Measurements from ENCODE around the gene KRT79.
A peak's percentile ranks its signal among the peaks of the same experiment; 100 is the strongest.

The KRT79 gene

DNA sequence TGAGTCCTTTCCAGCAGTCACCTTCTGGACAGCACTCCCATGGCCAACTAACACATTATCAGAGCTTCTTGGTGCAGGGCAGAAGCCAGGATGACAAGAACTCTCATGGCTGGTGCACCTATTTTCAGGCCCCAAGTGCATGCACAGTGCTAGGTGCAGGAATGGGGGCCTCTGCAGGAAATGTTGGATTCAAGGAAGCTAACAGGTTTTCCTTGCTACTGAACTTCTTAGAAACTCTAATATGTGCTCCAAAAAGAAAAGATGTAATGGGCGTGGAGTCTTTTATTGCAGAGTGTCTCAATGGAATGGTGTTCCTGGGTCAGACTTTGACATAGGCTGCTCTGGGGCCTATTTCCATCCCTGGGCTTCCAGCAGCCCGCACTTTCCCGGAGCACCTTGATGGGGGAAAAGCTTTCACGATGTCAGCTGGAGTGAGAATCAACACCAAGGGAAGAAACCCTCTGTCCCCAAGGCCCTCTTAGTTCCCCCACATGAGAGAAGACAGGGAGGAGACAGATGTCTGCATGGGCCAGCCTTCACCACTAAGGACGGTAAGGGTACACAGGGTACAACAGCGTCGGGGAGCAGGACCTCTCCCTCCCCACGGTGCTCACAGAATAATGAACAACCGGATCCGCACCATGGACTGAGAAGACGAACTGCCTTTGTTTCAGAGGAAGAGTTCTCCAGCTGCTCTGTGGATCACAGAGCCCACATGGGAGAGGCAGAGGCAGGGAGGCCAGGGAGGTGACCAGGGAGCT lies 45.1 kb downstream of the KRT79 start:
- DNase-seq: no peak

DNA sequence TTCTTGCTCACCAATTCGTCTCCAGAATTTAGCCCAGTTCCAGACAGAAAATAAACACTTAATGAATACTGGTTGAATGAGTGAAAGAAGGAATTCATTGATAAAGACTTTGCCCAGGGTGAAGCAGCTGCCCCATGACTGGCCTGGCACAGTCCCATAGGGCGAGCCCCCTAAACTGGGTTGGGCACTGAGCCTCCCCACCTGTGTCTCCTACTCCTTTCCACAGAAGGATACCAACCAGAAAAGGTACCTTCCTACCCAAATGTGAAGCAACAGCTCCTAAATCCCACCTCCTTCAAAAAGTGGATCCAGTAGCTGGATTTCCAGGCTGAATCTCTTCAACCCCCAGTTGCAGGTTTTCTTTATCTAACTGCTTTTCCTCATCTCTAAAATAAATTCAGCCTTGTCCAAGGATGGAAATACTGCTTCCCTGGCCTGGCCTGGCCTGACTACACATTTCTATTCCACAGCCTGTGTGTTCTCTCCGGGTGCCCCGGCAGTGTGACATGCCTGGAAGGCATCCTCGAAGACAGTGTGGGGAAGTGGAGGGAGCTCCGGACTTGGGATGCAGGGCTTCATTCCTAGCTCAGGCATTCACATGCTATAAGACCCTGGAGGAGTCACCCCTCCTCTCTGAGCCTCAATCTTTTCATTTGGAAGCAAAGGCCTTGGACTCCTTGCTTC lies 45.8 kb downstream of the KRT79 start:
- DNase-seq: no peak

DNA sequence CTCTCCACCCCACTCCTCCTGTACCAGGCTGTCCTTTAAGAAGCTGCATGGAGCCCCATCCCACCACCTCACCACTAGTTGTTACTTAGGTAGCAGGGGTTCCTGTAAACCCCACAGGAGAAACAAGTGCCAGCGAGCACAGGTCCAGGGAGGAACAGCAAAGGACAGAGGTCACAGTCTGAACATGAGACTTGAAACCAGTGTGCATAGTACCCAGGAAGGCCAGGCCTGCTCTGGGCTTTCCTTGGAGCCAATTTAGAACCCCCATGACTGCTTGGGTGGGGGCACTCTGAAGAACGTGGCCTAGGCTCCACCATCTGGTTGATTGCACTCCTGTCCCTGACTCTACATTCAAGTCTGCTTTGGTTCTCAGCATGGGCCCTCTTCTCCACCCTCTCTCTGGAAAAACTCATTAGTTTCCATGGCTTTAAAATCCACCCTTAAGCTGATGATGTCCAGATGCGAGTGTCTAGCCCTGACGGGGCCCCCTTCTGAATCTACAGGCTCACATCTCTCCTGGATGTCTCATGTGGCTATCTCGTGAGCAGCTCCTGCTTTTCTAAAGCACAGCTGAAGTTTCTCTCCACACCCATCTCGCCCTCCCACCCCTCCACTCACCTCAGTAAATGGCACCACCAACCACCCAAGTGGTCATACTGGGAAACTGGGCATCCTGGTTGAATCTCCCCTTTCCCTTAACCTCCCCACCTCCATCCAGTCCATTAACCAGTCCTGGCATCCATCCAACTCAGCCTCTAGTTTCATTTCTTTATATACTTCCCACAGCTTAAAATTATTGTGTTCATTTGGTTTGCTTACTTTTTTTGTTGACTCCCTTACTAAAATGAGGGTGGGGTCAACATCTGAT lies 46.6 kb downstream of the KRT79 start:
- DNase-seq: peak; percentile 44

DNA sequence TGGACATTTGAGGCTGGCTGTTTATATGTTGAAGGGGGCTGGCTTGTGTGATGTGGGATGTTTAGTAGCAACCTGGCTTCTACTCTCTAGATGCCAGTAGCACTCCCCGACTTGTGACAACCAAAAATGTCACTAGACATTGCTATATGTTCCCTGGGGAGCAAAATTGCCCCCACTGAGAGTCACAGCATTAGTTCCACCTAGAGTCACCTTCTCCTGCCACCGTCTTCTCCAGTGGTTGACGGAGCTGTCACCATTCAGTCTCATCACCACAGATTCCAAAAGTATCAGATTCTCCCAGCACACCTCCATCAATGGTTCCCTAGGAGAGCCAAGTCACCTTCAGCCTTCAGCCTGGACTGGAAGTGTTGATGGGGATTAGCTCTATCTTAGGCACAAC lies 49.2 kb downstream of the KRT79 start:
- no peak for DNase-seq

DNA sequence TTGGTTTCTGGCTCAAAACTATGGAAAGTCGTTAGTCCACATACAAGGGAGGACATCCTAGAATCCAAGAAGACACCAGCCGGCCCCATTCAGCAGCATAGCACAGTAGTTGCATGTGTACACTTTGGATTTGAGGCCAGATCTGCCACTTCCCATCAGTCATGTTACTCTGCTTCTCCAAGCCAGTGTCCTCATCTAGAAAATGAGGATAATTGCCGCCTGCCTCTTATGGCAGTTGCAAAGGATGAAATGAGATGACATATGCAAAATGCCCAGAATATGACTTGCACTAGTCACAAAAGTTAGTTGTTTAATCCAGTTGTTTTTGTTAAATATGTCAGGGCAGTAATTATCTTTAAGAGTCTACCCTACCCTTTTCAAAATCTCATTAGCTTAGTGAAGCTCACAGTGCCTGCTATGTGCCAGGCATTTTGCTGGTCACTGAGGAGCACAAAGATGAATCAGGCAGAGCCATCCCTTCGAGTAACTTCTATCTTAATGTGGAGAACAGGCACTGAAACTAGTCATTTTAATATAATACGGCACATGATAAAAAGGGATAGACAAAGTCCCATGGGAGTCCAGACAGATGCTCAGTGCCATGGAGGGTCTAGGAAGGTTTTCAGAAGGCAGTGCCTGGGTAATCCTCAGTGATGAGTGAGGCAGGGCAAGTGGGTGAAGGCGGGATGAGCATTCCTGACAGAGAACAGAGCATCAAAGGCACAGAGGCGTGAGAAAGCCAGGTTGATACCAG lies 50.4 kb downstream of the KRT79 start:
- DNase-seq: no peak

DNA sequence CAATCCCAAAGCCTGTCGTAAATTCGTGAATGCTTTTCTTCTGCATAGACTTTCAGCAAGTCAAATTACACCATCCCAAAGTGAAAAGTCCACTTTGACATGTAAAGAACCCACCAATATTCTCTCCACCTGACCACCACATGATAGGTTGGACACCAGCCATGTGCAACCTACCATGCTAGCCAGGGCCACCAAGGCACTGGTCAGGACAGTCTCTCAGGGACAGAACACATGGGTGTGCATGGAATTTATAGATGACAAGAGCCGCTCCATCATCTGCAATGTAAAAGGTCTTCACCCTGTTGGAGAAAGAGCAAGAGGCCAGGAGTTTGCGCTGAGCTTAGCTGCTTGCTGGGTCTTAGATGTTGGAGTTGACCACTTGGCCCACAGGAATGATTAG lies 51.6 kb downstream of the KRT79 start:
- DNase-seq: no peak

DNA sequence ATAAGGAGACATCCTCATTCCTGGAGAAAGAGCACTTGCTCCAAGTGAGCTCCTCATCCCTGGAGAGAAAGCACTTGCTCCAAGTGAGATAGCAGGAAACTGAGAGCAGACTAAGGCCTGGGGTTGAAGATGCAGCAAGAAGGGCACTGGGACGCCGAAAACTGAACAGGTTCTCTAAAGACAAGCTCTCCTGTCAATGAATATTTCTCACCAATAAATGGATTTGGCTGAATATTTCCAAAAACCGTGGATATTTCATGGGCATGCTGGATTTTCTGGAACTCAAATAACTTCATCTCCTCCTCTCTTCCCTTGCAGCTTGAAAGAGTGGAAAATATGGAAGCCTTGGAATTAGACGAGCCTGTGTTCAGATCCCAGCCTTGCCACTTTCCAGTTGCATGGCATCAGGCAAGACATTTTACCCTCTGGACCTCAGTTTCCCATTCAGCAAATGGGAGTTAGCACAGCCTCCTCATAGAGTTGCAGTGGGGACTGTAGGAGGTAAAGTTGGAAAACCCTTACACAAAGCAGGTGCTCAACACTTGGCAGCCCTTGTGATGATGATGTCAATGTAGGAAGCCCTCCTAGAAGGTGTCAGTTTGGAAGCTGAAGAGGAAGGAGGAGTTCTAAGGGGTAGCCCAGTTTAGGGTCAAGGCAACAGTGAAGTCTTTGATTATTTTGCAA lies 52.6 kb downstream of the KRT79 start:
- no peak for DNase-seq

DNA sequence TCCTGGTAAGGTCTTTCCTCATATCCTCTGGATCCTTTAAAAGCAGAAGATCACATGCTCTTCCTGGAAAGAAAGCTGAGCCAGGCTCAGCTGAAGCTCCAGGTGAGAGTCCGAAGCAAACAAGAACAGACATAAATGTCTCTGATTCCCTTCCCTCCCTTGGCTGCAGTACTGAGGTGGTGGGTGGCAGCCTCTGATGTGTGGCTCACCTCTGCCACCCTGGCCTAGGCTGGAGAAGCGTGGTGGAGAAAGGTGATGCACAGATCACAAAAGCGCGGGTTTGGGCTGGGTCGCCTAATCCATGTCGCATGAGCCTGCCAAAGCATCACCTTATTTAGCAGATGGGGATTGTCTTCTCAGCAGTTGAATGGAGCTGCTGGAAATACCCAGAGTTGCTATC lies 54.2 kb downstream of the KRT79 start:
- DNase-seq: no peak

DNA sequence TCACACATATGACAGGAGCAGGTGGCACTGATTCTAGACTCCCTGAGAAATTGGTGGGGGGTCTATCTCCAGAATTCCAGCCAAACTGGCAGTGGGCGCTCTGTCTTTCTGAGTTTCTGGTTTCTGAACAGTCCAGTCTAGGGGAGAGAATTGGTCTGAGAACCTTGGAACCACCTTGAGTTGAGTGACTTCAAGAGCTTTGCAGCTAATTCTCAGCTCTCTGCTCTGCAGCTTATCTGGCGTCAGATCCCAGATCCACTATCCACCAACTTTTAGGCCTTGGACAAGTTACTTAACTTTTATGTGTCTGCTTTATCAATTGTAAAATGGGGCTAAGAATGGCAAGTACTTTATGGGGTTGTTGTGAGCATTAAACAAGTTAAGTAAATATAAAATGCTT lies 55.3 kb downstream of the KRT79 start:
- no peak for DNase-seq

DNA sequence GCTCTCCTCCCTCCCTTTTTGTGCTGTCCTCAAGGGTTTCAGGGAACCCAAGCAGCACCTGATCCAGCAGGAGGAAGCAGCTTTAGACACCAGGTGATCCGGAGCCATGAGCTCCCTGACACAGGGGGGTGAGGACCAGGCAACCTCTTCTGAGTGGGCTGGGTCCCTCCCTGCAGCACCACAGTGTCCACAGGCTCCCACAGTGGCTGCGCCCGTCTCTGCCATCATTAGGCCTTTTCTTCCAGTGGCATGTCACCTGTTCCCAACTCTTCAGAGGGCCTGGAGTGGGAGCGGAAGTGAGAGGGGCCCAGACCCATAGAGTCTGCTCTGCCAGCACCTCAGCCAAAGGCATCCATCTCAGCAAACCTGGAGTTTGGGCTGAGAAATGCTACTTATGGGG lies 56.5 kb downstream of the KRT79 start:
- DNase-seq: no peak

DNA sequence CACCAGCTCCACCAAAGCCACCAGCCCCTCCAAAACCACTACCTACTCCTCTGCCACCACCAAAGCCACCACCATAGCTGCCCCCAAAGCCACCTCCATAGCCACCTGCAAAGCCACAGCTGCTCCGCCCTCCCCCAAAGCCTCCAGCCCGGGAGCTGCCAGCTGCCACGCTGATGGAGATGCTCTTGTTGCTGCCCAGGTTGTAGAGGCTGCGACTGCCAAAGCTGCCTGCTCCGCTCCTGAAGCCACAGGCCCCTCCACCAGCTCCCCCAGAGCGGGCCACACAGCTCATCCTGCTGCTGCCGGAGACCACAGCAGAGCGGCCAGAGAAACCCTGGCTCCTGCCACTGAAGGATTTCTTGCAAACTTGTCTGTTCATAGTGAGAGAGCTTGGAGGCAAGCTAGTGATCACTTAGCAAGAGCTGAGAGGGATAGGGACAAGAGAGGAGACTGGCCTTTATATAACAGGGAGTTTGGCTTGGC lies 57.2 kb downstream of the KRT79 start, which contains the start of gene KRT76:
Gene KRT76 (minus strand): TSS at position 433 of the 483 bp plus-strand sequence. CDS start 54 bp downstream, at position 379.
- DNase-seq: no peak

DNA sequence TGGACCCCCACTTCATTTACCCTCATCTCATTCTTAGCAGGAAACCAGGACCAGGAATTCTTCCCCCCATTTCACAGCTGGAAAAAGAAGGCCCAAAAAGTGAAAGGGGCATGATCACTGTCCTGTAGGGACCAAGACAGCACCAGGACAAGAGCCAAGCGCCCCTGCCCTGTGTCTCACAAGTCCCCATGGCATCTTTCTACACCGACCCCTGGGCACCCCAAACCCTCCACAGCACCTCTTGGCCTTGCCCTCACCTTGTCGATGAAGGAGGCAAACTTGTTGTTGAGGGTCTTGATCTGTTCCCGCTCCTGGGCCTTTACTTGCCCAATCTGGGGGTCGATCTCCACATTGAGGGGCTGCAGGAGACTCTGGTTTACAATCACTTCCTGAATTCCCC lies 57.7 kb downstream of the KRT79 start:
- no peak for DNase-seq

DNA sequence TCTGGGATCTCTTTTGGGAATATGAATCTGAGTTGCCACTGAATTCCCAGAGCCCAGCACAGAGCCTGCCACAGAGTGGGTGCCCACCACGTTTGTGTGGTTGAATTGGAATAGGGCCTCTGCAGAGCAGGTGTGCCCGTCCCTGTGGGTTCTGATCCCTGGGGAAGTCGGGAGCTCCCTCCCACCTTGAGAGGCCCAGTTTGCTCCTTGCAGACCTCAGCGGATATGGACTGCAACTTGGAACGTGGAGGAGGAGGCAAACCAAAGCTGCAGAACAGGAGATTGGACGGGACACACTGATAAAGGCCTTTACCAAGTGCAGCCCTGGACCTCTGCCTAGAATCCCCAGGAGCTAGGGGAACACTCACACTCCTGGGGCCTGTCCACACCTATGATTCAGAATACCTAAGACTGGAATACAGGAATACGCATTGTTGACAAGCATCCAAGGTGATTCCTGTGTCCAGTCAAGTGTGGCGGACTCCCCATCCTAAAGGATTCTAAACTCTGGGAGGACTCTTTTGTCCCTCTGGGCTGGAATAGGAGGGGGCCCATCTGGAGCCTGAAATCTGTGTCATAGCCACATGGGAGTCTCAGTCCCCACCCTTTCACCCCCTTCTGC lies 59.4 kb downstream of the KRT79 start:
- no peak for DNase-seq

DNA sequence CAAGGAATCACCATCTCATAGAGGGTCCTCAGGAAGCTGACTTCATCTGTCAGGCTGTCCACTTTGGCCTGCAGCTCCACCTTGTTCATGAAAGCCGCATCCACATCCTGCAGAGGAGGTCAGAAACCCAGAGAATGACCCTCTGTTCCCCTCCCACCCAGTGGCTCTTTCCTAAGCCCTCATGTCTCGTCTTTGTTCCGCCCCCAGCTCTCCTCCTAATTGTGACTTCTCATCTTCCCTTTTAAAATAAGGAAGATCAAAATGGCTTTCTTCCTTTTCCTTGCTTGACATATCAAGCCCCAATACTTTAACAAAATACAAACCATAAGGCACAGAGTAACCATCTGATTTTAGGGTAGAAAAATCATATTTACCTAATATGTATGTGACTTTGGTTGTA lies 61.3 kb downstream of the KRT79 start:
- DNase-seq: no peak

DNA sequence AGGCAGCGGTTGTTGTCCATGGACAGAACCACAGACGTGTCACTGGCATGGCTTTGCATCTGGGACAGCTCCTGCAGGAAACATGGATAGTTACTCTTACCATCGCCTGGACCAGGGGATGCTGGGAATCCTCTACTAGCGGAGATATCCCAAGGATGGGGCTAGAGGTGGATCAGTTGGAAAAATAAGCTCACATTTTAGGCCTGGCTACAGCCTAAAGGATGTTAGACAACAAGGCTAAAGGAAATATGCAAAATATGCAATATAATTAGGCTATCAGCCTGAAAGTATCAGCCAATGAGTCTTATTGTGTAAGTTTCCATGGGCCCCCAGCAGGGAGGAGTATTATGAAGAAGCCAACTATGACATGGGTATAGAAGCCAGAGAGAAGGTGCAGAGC lies 61.9 kb downstream of the KRT79 start:
- DNase-seq: no peak

DNA sequence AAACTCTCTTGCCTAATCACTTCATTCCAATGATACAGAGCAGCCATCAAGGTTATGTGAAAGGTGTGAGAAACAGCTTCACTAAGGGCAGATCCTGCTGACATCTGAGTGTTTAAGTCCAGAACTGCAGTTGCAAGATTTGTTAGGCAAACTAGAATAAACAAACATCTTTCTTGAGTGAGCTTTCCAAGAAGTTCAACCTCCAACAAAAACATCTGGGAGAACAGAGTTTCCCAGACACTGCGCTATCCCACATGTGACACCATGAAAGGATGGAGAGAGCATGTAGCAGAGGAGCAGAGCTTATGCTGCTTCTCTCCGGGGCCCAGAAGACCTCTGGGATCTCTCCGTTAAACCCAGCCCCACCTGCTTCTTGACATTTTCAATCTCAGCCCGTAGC lies 62.6 kb downstream of the KRT79 start:
- no peak for DNase-seq

Data from right forelimb (tissue), 1 donor.